Measurements from ENCODE around the gene ARL5A.

ARL5A gene

DNA sequence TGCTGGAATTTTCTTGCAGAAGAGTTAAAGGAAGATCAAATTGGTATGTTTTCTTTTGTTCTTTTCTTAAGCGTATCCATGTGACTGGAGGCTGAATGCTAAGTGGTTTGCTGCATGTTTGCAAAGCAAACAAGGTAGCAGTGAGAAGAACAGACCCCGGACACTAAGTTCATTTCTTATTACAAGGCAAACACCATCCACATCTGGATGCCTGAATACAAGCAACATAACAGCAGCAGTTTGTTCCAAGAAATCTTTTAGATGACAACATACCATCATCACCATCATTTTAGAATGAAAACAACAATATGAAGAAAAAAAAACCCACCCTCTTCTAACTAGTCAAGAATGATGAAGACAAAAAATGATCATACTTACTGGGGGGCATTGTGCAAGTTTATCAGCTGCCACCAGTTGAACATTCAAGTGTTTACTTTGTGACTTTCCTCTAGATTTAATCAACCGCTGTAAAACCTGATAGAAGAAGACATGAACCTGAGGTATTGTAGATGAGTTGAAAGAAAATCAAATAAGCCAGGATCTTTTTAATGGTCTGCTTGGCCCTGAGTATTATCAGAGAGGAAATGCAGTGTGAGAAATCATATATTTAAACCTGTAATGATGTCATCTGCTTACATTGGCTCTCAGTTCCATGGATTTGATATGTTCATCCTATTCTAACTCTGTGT is 25.0 kb upstream of the ARL5A start:
- Histone ChIP-seq H4K20me1 (no peaks in the 10 kb centered on the region), H3K9me3 (no peaks in the 10 kb centered on the region)
- TF ChIP-seq Cebpa-rat (IDR thresholded peaks at IDR 0.05), result no peak

DNA sequence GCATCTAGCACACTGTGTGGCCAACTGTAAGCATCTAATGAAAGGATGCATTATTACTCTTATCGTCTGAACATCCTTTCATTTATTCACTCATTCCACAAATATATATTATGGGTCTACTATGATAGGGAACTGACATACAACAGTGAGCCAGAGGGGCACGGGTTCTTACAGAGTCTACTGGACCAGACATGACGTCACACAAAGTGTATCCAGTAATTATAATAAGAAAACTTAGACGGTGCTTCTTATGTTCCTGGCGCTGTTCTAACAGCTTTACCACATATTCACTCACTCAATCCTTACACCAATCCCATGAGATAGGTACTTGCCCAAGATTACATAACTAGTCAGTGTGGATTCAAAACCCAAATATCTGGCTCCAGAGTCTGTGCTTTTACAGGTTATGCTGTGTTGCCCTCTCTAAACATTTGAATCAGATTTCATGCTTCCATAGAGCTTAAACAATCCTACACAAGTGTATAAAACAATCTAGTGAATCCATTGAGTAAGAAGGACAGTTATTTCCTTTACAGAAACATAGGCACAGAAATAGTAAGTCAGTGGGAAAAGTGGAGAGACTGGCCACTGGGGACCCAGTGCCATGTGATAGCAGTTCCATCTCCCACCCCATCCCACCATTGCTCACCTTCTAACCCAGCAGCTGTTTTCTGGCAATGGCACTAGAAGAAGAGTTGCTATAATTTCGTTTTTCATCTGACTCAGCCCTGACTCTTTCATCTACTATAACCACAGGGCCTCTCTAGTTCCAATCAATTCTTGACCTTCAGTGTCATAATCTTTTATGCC is 24.2 kb upstream of the ARL5A start:
- no peak overlapping the region for H3K4me3 ChIP-seq
- no peak overlapping the region for H3K9ac ChIP-seq
- no peaks in the 10 kb centered on the region for H3K4me1 ChIP-seq

More for the DNA sequence above, 25.0 kb upstream of the ARL5A start:
- no peaks in the 10 kb centered on the region for H3K27me3 ChIP-seq
- no peaks in the 10 kb centered on the region for H3K4me1 ChIP-seq
- no peak overlapping the region for H3K4me3 ChIP-seq
- H3K27ac ChIP-seq, result no peak overlapping the region
- H3K9ac ChIP-seq, result no peak overlapping the region
- no peak overlapping the region for H3K4me2 ChIP-seq
- no peaks in the 10 kb centered on the region for H3K36me3 ChIP-seq

DNA sequence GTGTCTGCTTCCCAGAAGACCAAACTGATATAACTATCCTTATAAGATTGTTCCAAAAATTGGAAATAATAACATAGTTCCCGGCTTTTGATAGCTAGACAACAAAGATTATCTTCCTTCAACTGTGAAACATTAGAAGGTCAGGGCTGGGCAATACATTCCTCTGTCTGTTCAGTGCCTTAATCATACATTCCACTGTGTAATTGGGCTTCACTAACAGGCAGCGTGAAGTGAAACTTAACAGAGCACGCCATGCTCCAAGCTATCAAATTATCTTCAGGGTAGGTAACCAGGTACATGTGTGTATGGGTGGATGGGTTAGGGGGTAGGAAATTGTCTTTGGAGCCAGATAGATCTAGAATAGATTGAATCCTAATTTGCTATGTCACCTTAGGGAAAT is 23.5 kb upstream of the ARL5A start:
- Histone ChIP-seq H3K4me2 (no peak overlapping the region), H3K4me1 (no peaks in the 10 kb centered on the region), H3K4me3 (no peak overlapping the region), H3K27me3 (no peaks in the 10 kb centered on the region), H3K27ac (no peak overlapping the region), H3K36me3 (no peaks in the 10 kb centered on the region), H4K20me1 (no peaks in the 10 kb centered on the region), H3K9me3 (no peaks in the 10 kb centered on the region), H3K9ac (no peak overlapping the region)
- TF ChIP-seq Cebpa-rat (IDR thresholded peaks at IDR 0.05), result no peak

More for the DNA sequence above, 24.2 kb upstream of the ARL5A start:
- Histone ChIP-seq H3K36me3 (no peaks in the 10 kb centered on the region), H3K27ac (no peak overlapping the region), H3K4me2 (no peak overlapping the region), H3K27me3 (no peaks in the 10 kb centered on the region), H3K9me3 (no peaks in the 10 kb centered on the region), H4K20me1 (no peaks in the 10 kb centered on the region)
- no peak for TF ChIP-seq Cebpa-rat (IDR thresholded peaks at IDR 0.05)

DNA sequence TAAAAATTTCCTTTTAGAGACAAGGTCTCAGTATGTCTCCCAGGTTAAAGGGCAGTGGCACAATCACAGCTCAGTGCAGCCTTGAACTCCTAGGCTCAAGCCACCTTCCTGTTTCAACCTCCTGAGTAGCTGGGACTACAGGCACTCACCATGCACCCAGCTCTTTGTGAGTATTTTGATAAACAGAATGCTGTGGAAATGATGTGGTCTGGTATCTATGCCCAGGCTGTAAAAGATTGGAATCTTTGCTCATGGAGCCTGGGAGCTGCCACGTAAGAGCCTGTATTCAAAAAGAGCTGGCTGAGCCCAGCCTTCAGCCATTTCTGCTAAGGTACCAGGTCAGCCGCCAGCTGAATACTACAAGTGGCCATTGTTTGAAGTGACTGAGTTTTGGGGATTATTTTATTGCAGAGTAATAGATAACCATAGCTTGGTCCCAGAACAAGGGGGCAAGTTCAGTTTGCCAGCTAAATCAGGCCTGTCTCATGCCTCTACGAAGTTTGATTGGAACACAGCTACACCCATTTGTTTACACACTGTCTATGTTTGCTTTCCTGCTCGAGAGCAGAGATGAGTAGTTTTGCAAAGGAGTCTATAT is 21.3 kb upstream of the ARL5A start:
- H3K9me3 ChIP-seq, result no peaks in the 10 kb centered on the region
- no peaks in the 10 kb centered on the region for H3K36me3 ChIP-seq
- no peak overlapping the region for H3K4me2 ChIP-seq

DNA sequence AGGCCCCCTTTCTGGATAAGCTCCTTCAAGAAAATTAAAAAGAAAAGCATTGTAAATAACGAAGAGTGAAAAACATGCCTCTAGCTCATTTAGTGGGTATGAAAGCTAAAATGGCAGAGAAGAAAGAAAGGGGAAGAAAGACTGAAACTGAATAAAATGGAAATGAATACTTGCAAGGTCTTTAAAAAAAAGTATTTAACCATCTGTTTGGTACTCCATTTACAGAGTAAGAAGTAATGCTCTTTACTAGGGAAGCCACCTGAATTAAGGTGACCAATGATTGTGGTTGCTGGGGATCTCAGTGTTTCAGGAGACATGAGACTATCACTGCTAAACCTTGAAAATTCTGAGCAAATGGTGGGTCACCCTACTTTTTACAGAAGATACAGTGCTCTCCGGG is 17.7 kb upstream of the ARL5A start:
- H3K4me3 ChIP-seq, result no peak overlapping the region
- no peak overlapping the region for H3K27ac ChIP-seq
- no peak overlapping the region for H3K4me2 ChIP-seq
- H3K4me1 ChIP-seq, result peaks cover 6% of the 10 kb centered on the region; the same call in 1 of the 2 replicates
- H4K20me1 ChIP-seq, result no peaks in the 10 kb centered on the region
- no peak for TF ChIP-seq Cebpa-rat (IDR thresholded peaks at IDR 0.05)
- no peaks in the 10 kb centered on the region for H3K27me3 ChIP-seq
- H3K9ac ChIP-seq, result no peak overlapping the region
- H3K36me3 ChIP-seq, result no peaks in the 10 kb centered on the region
- no peaks in the 10 kb centered on the region for H3K9me3 ChIP-seq

More for the DNA sequence above, 21.3 kb upstream of the ARL5A start:
- H3K4me3 ChIP-seq, result no peak overlapping the region
- H4K20me1 ChIP-seq, result no peaks in the 10 kb centered on the region
- H3K9ac ChIP-seq, result no peak overlapping the region
- no peaks in the 10 kb centered on the region for H3K27me3 ChIP-seq
- H3K4me1 ChIP-seq, result no peaks in the 10 kb centered on the region
- no peak overlapping the region for H3K27ac ChIP-seq
- no peak for TF ChIP-seq Cebpa-rat (IDR thresholded peaks at IDR 0.05)

DNA sequence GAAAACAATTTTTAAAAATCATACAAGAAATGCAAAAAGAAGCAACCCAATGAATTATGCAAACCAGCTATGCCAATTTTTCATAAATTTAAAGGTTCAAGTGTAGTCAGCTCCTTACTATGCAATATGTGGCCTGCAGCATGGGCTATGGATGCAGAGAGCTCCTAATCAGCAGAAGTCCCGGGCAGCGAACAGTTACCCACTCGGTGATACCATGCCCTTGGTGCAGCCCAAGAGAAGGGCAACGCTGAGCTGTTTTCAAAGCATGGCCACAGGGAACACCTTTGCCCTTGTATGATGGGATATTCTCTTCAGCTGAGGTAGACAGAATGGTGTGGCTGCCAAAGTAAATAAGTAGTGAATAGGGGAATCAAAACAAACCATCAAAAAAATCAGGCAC is 17.3 kb upstream of the ARL5A start:
- H3K9me3 ChIP-seq, result no peaks in the 10 kb centered on the region
- H3K27ac ChIP-seq, result no peak overlapping the region
- TF ChIP-seq Cebpa-rat (IDR thresholded peaks at IDR 0.05), result no peak

DNA sequence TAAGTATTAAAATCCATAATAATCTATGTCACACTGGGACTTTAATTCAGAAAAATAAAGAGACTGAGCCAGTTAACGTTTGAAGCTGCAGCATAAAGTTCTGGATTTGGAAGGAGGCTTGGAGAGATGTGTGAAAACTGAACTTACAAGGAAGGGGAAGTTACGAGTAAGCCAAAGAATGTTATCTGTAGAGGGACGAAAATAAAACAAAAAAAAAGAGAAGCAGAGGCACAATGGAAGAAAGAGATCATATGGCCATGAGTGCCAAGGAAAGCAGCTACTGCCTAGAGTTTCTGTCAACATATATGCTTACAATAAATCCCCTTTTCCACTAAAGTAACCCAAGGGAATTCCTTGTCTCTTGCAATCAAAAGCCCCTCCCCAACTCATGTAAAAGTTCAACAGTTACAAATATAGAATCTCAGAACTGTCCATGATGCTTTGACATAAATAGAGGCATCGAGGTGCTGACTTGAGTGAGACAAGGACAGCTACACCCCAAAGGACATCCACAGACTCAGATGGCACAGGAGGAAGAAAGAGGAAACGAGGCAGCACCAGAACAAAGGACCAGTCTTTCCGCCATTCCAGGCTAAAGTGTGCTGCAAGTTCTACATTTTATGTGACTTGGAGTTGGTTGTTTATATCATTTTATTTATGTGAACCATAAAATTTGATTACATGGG is 16.1 kb upstream of the ARL5A start:
- Histone ChIP-seq H3K27me3 (no peaks in the 10 kb centered on the region), H3K4me2 (no peak overlapping the region), H3K4me3 (no peak overlapping the region), H4K20me1 (no peaks in the 10 kb centered on the region), H3K36me3 (no peaks in the 10 kb centered on the region), H3K27ac (no peak overlapping the region), H3K9ac (no peak overlapping the region), H3K4me1 (peaks cover 6% of the 10 kb centered on the region; the same call in 1 of the 2 replicates), H3K9me3 (no peaks in the 10 kb centered on the region)
- TF ChIP-seq Cebpa-rat (IDR thresholded peaks at IDR 0.05), result no peak

More for the DNA sequence above, 17.3 kb upstream of the ARL5A start:
- H4K20me1 ChIP-seq, result no peaks in the 10 kb centered on the region
- H3K4me3 ChIP-seq, result no peak overlapping the region
- no peak overlapping the region for H3K9ac ChIP-seq
- peaks cover 6% of the 10 kb centered on the region; the same call in 1 of the 2 replicates for H3K4me1 ChIP-seq
- H3K27me3 ChIP-seq, result no peaks in the 10 kb centered on the region
- H3K36me3 ChIP-seq, result no peaks in the 10 kb centered on the region
- H3K4me2 ChIP-seq, result no peak overlapping the region

DNA sequence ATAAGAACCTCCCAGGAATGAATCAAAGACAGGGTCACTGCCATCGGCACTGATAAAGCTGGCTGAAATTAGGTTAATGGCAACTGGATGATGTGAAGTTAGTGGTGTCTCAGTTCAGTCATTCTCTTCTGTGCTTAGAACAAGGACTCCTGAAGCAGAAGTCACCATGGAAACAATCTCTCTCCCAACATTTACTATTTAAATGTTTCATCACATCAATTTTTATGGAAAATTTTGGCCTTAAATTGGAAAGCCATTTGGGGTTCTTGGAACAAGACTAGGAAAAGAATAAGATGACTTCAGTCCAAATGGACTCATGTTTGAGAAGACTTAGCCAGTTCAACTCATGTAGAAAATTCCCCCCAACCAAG is 15.5 kb upstream of the ARL5A start:
- no peaks in the 10 kb centered on the region for H3K9me3 ChIP-seq
- no peaks in the 10 kb centered on the region for H4K20me1 ChIP-seq
- no peaks in the 10 kb centered on the region for H3K36me3 ChIP-seq
- H3K4me1 ChIP-seq, result peaks cover 6% of the 10 kb centered on the region; the same call in 1 of the 2 replicates
- no peak for TF ChIP-seq Cebpa-rat (IDR thresholded peaks at IDR 0.05)
- no peak overlapping the region for H3K4me2 ChIP-seq
- H3K9ac ChIP-seq, result no peak overlapping the region
- no peak overlapping the region for H3K4me3 ChIP-seq
- H3K27ac ChIP-seq, result no peak overlapping the region
- H3K27me3 ChIP-seq, result no peaks in the 10 kb centered on the region

DNA sequence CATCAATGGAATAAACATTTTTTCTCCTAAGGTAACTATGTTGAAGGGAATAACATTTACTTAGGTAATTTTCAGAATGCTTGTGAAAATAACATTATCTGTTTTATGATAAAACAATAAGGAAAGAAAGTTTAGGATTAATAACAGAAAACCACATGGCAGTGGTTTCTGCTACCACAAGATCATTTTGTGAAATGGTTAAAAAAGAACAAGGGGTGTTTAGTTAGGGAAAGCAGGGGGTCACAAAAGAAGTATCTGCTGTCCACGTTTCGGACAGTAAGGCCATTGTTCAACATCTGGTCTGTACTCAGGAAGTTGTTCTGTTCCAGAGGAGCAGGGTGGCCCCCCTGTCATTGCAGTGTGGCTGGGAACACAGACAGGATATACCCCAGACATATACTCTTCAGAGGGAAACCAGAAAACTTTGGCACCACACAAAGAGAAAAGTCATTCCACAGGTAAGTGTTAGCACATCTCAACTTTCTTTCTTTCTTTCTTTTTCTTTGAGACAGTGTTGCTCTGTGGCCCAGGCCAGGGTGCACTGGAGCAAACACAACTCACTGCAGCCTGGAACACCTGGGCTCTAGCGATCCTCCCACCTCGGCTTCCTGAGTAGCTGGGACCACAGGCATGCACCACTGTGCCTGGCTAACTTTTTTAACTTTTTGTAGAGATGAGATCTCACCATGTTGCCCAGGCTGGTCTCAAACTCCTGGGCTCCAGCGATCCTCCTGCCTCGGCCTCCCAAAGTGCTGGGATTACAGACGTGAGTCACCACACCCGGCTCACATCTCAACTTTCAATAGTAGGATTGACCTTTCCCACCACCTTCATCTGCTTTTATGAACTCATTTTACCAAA is 14.8 kb upstream of the ARL5A start:
- H3K9ac ChIP-seq, result no peak overlapping the region
- H3K9me3 ChIP-seq, result no peaks in the 10 kb centered on the region
- no peak overlapping the region for H3K4me2 ChIP-seq
- H3K4me1 ChIP-seq, result peaks cover 6% of the 10 kb centered on the region; the same call in 1 of the 2 replicates
- H3K27me3 ChIP-seq, result no peaks in the 10 kb centered on the region
- H4K20me1 ChIP-seq, result no peaks in the 10 kb centered on the region
- no peaks in the 10 kb centered on the region for H3K36me3 ChIP-seq
- no peak overlapping the region for H3K4me3 ChIP-seq
- H3K27ac ChIP-seq, result no peak overlapping the region
- no peak for TF ChIP-seq Cebpa-rat (IDR thresholded peaks at IDR 0.05)
